Heart right ventricle (tissue), 16 donors: ENCODE measurements around the gene DNAJC7. TPM values are rescaled to one million over a fixed set of nuclear protein-coding genes. Genes with fewer than 3 reads are reported as not detected.

Source experiments
- ATAC-seq, 8 donors: fragments of 200-7000 bp; cut with Tn5 transposase; one replicate each; pipeline ENCODE4 v1.9.1; 2020; ENCODE audit warnings: mild to moderate bottlenecking in 8 of 8, moderate library complexity in 8 of 8, moderate number of reproducible peaks in 1 of 8
- DNase-seq, 2 donors: peaks; one replicate each; pipeline ENCODE4 v3.0.0-alpha.2; 2020
- H3K27ac ChIP-seq, 10 donors: fragments of 200-600 bp; sonication (generic) in 2 of 10; one replicate each; pipeline versions ENCODE4 v1.5.0 to v1.8.0; 2020 to 2022; ENCODE audit warnings: mild to moderate bottlenecking in 3 of 10
- H3K27me3 ChIP-seq, 7 donors: fragments of 200-600 bp; one replicate each; pipeline ENCODE4 v1.8.0; 2021 to 2022; ENCODE audit warnings: mild to moderate bottlenecking in 2 of 7
- H3K36me3 ChIP-seq, 9 donors: fragments of 200-600 bp; sonication (generic) in 1 of 9; one replicate each; pipeline versions ENCODE4 v1.5.0 to v1.8.0; 2020 to 2022; ENCODE audit warnings: mild to moderate bottlenecking in 2 of 9
- H3K4me1 ChIP-seq, 9 donors: fragments of 200-600 bp; sonication (generic) in 1 of 9; one replicate each; pipeline versions ENCODE4 v1.5.0 to v1.8.0; 2020 to 2022; ENCODE audit warnings: mild to moderate bottlenecking in 4 of 9
- H3K4me3 ChIP-seq, 10 donors: fragments of 200-600 bp; sonication (generic) in 2 of 10; one replicate each; pipeline versions ENCODE4 v1.5.0 to v1.8.0; 2020 to 2022; ENCODE audit warnings: mild to moderate bottlenecking in 7 of 10, moderate library complexity in 2 of 10
- H3K9me3 ChIP-seq, 11 donors: fragments of 200-600 bp in 10 of 11; sonication (generic) in 2 of 11; one replicate each; pipeline versions ENCODE4 v1.5.0 to v1.8.0; 2013 to 2022; ENCODE audit warnings: mild to moderate bottlenecking in 2 of 11, control low read depth in 1 of 11, moderate library complexity in 1 of 11
- WGBS, 2 donors: extraction: QIAGEN DNeasy Blood & Tissue Kit; methylation state at CpG; one replicate each; pipeline ENCODE4 v1.1.7; 2013; ENCODE audit warnings: inconsistent platforms in 1 of 2; 5-methylcytosine and 5-hydroxymethylcytosine counted together
- intact Hi-C, 10 donors: fragments of 100-400 bp; cut with DNase I; formaldehyde crosslinking; loops; one replicate each; pipeline versions ENCODE4 v1.11.1 to v1.14.2; 2022
- polyA plus RNA-seq, 2 donors: library from polyadenylated mRNA; stranded (reverse); fragments of 200-250 nt; gene quantifications; one replicate each; pipeline ENCODE4 v1.2.3, GENCODE V29; 2013
- total RNA-seq, 10 donors: library from RNA; stranded (reverse); fragmentation: NEBNext Ultra II Directional in 3 of 10; extraction: Animal tissue kit (Norgen Biotek cat#: 25700) in 3 of 10; gene quantifications; one replicate each; pipeline versions ENCODE4 v1.2.1 to v1.2.4, GENCODE V29; 2021 to 2023
- TF ChIP-seq, protein P1 (sequence below), 9 donors: fragments of 200-600 bp; sonication (generic) in 2 of 9; IDR thresholded peaks; one replicate each; pipeline versions ENCODE4 v1.5.0 to v1.8.0; 2021 to 2022; ENCODE audit warnings: antibody characterized with exemption in 9 of 9, mild to moderate bottlenecking in 5 of 9, moderate library complexity in 1 of 9
- donor health status: Arrhythmogenic right ventricular cardiomyopathy.
- donor health status: ischemic (EF 13 %, LVEDD 7.1; RV severe dilation, severe dysfunction).
- donor health status: healthy with polysubstance abuse.
- donor health status: DM: no; HTN: yes; CAD: no.
- donor health status: DM: no; HTN: no; CAD: no.
- donor health status: ischemic (EF 25% LVEDD 6.9; RV normal size, moderate dysfunction).
- donor health status: ischemic (EF 25% LVEDD 5.7; RV mildly dilated, moderate dysfunction).
- donor health status: healthy.
- donor health status: DM: yes; HTN: yes; CAD: no.
- donor health status: Ischemic cardiomyopathy.
- donor health status: ischemic (EF 35%, LVEDD 5.7; RV mildly dilated, moderate dysfunction).
- donor health status: nonischemic (EF 11% LVEDD 7.7; RV severe dilation, severe dysfunction).
- donor health status: DM: yes; HTN: yes; CAD: no.
- donor health status: PGD.
- donor health status: ischemic (EF 29% LVEDD 5.4; RV normal size, mild dysfunction).
- donor health status: nonischemic (EF 23%, LVEDD 6.1; RV moderate dilation, normal function).

Gene DNAJC7
- total and polyA plus RNA-seq, 12 donors: 68.8 to 121 (median 82.7) TPM

- 86 to 89% methylated on average over 8 of the region's 8 CpGs for WGBS, 2 donors
- intact Hi-C loops: no loop called here
These were observed 32.8 kb downstream of the DNAJC7 start for GRCh38 chr17:41984454-41984853.

DNA sequence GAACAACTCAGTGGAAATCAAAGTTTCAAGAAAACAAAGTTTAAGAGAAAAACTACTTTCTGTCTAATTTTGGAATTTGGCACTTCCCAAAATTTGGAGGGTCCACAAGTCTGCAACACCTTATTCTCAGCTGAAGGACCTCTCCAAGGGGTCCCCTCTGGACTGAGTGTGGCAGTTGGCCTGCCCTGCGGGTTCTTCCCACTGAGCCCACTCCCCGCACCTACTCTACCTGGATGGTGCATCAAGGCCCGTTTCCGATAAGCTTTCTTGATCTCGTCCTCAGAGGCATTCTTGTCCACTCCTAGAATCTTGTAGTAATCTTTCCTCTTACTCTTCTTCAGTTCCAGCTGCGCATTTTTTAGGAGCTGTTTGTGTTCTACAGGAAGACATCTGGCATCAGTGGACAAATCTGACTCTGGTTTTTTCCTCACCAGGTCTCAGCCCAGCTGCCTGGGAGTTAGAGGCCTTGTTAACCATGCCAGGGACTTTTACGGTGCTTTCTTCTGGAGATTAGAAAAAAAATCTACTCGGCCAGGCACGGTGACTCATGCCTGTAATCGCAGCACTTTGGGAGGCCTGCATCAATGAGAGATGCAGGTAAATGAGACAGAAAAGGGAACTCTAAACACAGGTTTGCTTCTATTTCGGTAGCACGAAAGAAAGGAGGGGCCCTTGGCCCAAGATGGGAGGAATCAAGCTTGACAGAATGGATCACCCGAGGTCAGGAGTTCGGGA lies 35.0 kb downstream of the DNAJC7 start:
- no peak overlapping the region for H3K27ac ChIP-seq
- 91 to 93% methylated on average over 14 of the region's 14 CpGs for WGBS, 2 donors
- TF ChIP-seq, protein P1, sequence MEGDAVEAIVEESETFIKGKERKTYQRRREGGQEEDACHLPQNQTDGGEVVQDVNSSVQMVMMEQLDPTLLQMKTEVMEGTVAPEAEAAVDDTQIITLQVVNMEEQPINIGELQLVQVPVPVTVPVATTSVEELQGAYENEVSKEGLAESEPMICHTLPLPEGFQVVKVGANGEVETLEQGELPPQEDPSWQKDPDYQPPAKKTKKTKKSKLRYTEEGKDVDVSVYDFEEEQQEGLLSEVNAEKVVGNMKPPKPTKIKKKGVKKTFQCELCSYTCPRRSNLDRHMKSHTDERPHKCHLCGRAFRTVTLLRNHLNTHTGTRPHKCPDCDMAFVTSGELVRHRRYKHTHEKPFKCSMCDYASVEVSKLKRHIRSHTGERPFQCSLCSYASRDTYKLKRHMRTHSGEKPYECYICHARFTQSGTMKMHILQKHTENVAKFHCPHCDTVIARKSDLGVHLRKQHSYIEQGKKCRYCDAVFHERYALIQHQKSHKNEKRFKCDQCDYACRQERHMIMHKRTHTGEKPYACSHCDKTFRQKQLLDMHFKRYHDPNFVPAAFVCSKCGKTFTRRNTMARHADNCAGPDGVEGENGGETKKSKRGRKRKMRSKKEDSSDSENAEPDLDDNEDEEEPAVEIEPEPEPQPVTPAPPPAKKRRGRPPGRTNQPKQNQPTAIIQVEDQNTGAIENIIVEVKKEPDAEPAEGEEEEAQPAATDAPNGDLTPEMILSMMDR (IDR thresholded peaks at IDR 0.05): no peak

More at GRCh38 chr17:41984454-41984853, 32.8 kb downstream of the DNAJC7 start:
- Histone ChIP-seq H3K4me3 (no peak overlapping the region), H3K27me3 (no peaks in the 10 kb centered on the region), H3K4me1 (no peaks in the 10 kb centered on the region), H3K9me3 (no peaks in the 10 kb centered on the region), H3K27ac (no peak overlapping the region), H3K36me3 (peaks cover 5 to 100% (median 86%) of the 10 kb centered on the region in 9 donors)
- DNase-seq (no peak), ATAC-seq (peak in 4 of 8 donors; percentile 42 to 68 (median 55))
- TF ChIP-seq, protein P1 (IDR thresholded peaks at IDR 0.05): no peak

DNA sequence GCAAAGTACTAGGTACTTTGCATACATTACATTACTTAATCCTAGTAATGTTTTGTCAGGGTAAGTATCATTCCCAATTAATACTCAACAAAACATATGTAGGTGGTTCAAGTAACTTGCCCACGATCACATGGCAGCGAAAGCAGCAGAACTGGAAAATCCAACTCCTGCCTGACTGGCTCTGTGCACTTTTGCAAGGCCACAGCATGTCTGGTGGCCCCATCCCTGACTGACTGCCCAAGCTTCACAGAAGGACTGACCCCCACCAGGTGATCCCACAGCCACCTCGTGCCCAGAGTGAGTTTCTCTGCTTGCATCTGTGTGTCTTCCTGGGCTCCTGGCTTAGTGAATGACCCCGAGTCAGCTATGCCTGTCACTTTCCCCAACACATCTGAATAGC lies 39.2 kb downstream of the DNAJC7 start:
- Histone ChIP-seq H3K27me3 (no peaks in the 10 kb centered on the region), H3K4me3 (no peak overlapping the region), H3K4me1 (peaks cover 6 to 9% (median 8%) of the 10 kb centered on the region in 9 donors), H3K36me3 (peaks cover 0 to 100% (median 80%) of the 10 kb centered on the region in 9 donors), H3K9me3 (no peaks in the 10 kb centered on the region), H3K27ac (no peak overlapping the region)
- intact Hi-C loops: no loop called here
- DNase-seq: no peak
- ATAC-seq: no peak
- TF ChIP-seq, protein P1 (IDR thresholded peaks at IDR 0.05): no peak
- 89% methylated on average over 4 of the region's 4 CpGs for WGBS, 2 donors

More for the DNA sequence above, 35.0 kb downstream of the DNAJC7 start:
- Histone ChIP-seq H3K36me3 (peaks cover 0 to 100% (median 86%) of the 10 kb centered on the region in 9 donors), H3K4me3 (no peak overlapping the region), H3K4me1 (no peaks in the 10 kb centered on the region), H3K27me3 (no peaks in the 10 kb centered on the region), H3K9me3 (no peaks in the 10 kb centered on the region)
- DNase-seq (no peak), ATAC-seq (no peak)
- intact Hi-C loops: no loop called here

DNA sequence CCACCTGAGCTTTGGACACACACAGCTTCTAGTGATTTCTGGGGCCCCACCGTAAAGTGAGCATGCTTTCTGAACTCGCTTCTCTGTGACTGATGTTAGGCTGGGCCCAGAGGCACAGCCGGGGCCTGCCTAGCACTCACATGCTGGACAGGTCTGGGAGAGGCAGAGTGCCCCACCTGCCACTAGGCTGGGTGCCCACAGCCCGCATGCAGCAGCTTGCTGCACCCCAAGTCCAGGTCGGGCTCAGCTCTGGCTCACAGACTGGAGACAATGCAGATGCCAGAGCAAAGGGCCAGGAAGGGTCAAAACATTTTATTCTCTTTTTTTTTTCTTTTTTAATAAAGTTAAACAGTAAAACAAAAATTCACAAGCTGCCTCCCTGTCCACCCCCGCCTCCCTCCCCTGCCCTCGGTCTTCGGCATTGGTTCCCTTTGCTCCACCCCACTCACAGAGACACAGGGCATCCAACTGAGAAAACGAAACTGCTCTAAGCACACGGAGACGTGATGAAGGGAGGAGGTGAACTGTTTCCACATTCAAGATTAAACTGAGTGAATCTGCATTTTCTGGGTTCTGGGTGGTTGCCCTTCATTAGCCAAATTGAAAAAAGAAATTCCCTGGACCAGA lies 41.0 kb downstream of the DNAJC7 start:
- WGBS, 2 donors: 77% methylated on average over 11 of the region's 11 CpGs
- DNase-seq (no peak), ATAC-seq (peak in 1 of 8 donors; percentile 44)
- intact Hi-C loops: no loop called here
- Histone ChIP-seq H3K27ac (peak overlapping the region in 2 of 10 donors; percentile 24 to 50), H3K27me3 (no peaks in the 10 kb centered on the region), H3K36me3 (peaks cover 0 to 100% (median 62%) of the 10 kb centered on the region in 9 donors), H3K4me1 (peaks cover 7 to 24% (median 18%) of the 10 kb centered on the region in 9 donors), H3K9me3 (no peaks in the 10 kb centered on the region), H3K4me3 (no peak overlapping the region)
- TF ChIP-seq, protein P1 (IDR thresholded peaks at IDR 0.05): no peak
